Measurements from ENCODE around the gene C2CD2L. TPM values are rescaled to one million over a fixed set of nuclear protein-coding genes. Genes with fewer than 3 reads are reported as not detected.

C2CD2L gene
- polyA plus RNA-seq, 3 donors = 3.8 to 60.2 (median 6.4) TPM

DNA sequence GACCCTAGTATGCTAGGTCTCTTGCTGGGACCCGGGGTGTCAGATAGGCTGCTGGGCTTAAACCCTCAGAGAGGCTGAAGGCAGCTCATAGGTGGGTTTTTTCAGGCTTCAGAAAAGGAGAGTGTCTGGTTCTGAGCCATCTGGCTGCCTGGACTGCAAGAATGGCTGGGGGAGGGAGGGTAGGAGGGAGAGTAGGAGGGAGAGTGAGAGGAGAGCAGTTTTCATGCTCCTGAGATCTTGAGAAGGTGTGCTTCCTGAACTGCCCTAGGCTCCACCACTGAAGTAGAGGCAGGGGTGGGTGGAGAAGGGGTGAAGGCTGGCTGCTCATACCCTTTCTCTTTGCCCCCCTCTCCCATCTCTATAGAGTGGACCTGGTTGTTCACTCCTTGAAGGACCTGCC lies 17.8 kb upstream of the C2CD2L start:
- Histone ChIP-seq H3K9me3 (replicated peaks in 1 of 2; ENCODE audit: control insufficient read depth in 1 of 2, insufficient read depth in 1 of 2, low read length in 2 of 2) (no peaks in the 10 kb centered on the region), H4K20me1 (ENCODE audit: insufficient read depth, low read length) (peaks cover 4% of the 10 kb centered on the region), H2AFZ (ENCODE audit: insufficient read depth, low read depth, low read length, poor library complexity, severe bottlenecking) (no peak overlapping the region), H3K9ac (ENCODE audit: insufficient read depth, low read length, poor library complexity, severe bottlenecking) (no peak overlapping the region), H3K4me3 (replicated peaks in 1 of 3; ENCODE audit: low read depth in 2 of 3, low read length in 3 of 3) (no peak overlapping the region), H3K79me2 (ENCODE audit: insufficient read depth, low read length) (peaks cover 59% of the 10 kb centered on the region), H3K27ac (ENCODE audit: low read depth in 1 of 2, low read length in 2 of 2) (no peak overlapping the region), H3K36me3 (replicated peaks in 1 of 2; ENCODE audit: control insufficient read depth in 1 of 2, insufficient read depth in 2 of 2, low read length in 2 of 2) (peaks cover 0 to 6% of the 10 kb centered on the region in 2 donors), H3K27me3 (ENCODE audit: control insufficient read depth in 2 of 2, insufficient read depth in 2 of 2, low read length in 2 of 2) (no peaks in the 10 kb centered on the region), H3K4me2 (replicated peaks; ENCODE audit: extremely low read depth, low read length, poor library complexity, severe bottlenecking) (no peak overlapping the region), H3K4me1 (ENCODE audit: control insufficient read depth in 1 of 2, insufficient read depth in 2 of 2, low read length in 2 of 2) (peaks cover 53 to 69% of the 10 kb centered on the region in 2 donors)
- H3K27me3 Mint-ChIP-seq (ENCODE audit: low read depth in 3 of 3) = peaks cover 0 to 3% (median 1%) of the 10 kb centered on the region in 3 donors
- peaks cover 10 to 15% of the 10 kb centered on the region in 2 donors for H3K36me3 Mint-ChIP-seq
- WGBS (ENCODE audit: insufficient coverage) = 100% methylated on average over 1 of the region's 1 CpG
- intact Hi-C loops (cut with micrococcal nuclease) = loop anchor here in 1 of 2 donors (5.0 kb wide), 1 partner anchor 33 kb away; the partner anchor contains the start of gene HINFP
- no peak overlapping the region for H3K27ac Mint-ChIP-seq
- H3K4me1 Mint-ChIP-seq = peaks cover 65% of the 10 kb centered on the region
- H3K9me3 Mint-ChIP-seq = no peaks in the 10 kb centered on the region
- H3K4me3 Mint-ChIP-seq = no peak overlapping the region
- DNase-seq = no peak
- TF ChIP-seq, protein P1, sequence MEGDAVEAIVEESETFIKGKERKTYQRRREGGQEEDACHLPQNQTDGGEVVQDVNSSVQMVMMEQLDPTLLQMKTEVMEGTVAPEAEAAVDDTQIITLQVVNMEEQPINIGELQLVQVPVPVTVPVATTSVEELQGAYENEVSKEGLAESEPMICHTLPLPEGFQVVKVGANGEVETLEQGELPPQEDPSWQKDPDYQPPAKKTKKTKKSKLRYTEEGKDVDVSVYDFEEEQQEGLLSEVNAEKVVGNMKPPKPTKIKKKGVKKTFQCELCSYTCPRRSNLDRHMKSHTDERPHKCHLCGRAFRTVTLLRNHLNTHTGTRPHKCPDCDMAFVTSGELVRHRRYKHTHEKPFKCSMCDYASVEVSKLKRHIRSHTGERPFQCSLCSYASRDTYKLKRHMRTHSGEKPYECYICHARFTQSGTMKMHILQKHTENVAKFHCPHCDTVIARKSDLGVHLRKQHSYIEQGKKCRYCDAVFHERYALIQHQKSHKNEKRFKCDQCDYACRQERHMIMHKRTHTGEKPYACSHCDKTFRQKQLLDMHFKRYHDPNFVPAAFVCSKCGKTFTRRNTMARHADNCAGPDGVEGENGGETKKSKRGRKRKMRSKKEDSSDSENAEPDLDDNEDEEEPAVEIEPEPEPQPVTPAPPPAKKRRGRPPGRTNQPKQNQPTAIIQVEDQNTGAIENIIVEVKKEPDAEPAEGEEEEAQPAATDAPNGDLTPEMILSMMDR (IDR thresholded peaks at IDR 0.05) = no peak

DNA sequence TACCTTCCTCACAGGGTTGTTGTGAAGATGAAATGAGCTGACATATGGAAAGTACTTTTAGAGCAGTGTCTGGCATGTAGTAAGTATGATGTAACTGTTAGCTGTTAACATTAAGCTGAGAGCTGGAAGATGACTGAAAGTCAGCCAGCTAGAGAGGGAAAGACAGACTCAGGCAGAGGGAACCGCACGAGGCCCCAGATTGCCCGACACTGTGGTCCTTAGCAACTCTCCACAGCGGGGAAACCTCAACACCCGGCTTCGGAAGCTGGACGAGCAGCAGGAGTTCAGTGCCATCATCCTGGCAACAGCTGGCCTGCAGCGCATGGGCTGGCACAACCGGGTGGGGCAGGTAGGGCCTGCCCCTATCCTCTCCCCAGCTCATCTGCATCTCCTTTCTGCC lies 16.0 kb upstream of the C2CD2L start:
- H3K4me3 Mint-ChIP-seq = no peak overlapping the region

More for the DNA sequence above, 16.0 kb upstream of the C2CD2L start:
- H3K27me3 Mint-ChIP-seq (ENCODE audit: low read depth in 3 of 3) = peaks cover 0 to 1% (median 0%) of the 10 kb centered on the region in 3 donors
- peaks cover 9% of the 10 kb centered on the region for H4K20me1 ChIP-seq (ENCODE audit: insufficient read depth, low read length)
- H3K4me2 ChIP-seq (replicated peaks; ENCODE audit: extremely low read depth, low read length, poor library complexity, severe bottlenecking) = no peak overlapping the region
- no peaks in the 10 kb centered on the region for H3K27me3 ChIP-seq (ENCODE audit: control insufficient read depth in 2 of 2, insufficient read depth in 2 of 2, low read length in 2 of 2)
- no peak overlapping the region for H3K9ac ChIP-seq (ENCODE audit: insufficient read depth, low read length, poor library complexity, severe bottlenecking)
- H2AFZ ChIP-seq (ENCODE audit: insufficient read depth, low read depth, low read length, poor library complexity, severe bottlenecking) = no peak overlapping the region
- peak overlapping the region in 1 of 2 donors; percentile 38 for H3K27ac ChIP-seq (ENCODE audit: low read depth in 1 of 2, low read length in 2 of 2)
- H3K9me3 ChIP-seq (replicated peaks in 1 of 2; ENCODE audit: control insufficient read depth in 1 of 2, insufficient read depth in 1 of 2, low read length in 2 of 2) = no peaks in the 10 kb centered on the region
- no peak overlapping the region for H3K4me3 ChIP-seq (replicated peaks in 1 of 3; ENCODE audit: low read depth in 2 of 3, low read length in 3 of 3)
- peaks cover 59% of the 10 kb centered on the region for H3K79me2 ChIP-seq (ENCODE audit: insufficient read depth, low read length)
- peak overlapping the region in 3 of 7 donors; percentile 8 to 30 (median 30) for H3K27ac Mint-ChIP-seq
- intact Hi-C loops (cut with micrococcal nuclease) = loop anchor here (10.0 kb wide), 1 partner anchor 104 kb away; no protein-coding TSS in a partner anchor
- WGBS (ENCODE audit: insufficient coverage) = 92% methylated on average over 8 of the region's 9 CpGs
- TF ChIP-seq, protein P1 (IDR thresholded peaks at IDR 0.05) = no peak
- DNase-seq = no peak
- H3K4me1 ChIP-seq (ENCODE audit: control insufficient read depth in 1 of 2, insufficient read depth in 2 of 2, low read length in 2 of 2) = peaks cover 47 to 59% of the 10 kb centered on the region in 2 donors
- H3K9me3 Mint-ChIP-seq = no peaks in the 10 kb centered on the region
- H3K36me3 Mint-ChIP-seq = peaks cover 10 to 16% of the 10 kb centered on the region in 2 donors
- peaks cover 0 to 6% of the 10 kb centered on the region in 2 donors for H3K36me3 ChIP-seq (replicated peaks in 1 of 2; ENCODE audit: control insufficient read depth in 1 of 2, insufficient read depth in 2 of 2, low read length in 2 of 2)
- peaks cover 58% of the 10 kb centered on the region for H3K4me1 Mint-ChIP-seq
